ENCODE data around the gene C1orf167. TPM values are rescaled to one million over a fixed set of nuclear protein-coding genes. Genes with fewer than 3 reads are reported as not detected.
A peak's percentile ranks its signal among the peaks of the same experiment; 100 is the strongest.
"Not testable (repeated sequence)": the region's sequence is repeated elsewhere in the genome, so short reads cannot be mapped to it uniquely, and the experiment has no call there.

The C1orf167 gene
- total RNA-seq, 6 donors from 2014 or later = 1.0 to 14.3 (median 8.8) TPM

DNA sequence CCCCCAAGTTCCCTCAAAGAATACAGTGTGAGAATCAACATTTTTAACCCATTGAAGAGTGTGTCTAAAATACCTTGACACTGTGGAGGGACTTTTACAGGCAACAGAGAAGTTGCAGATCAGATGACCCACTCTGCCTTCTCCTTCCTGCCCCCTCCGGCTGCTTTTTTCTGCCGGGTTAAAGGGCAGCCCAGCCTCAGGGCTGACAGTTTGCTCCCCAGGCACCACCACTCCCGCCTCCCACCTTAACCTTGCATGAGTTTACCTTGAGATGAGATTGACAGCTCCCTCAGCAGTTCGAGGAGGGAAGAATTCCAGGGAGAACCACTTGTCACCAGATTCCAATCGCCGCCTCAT is 40.6 kb downstream of the C1orf167 start:
- H3K4me1 ChIP-seq = peaks cover 54 to 64% (median 58%) of the 10 kb centered on the region in 4 donors
- peak in 1 of 2 donors; percentile 28 for TF ChIP-seq POLR2AphosphoS5 (IDR thresholded peaks at IDR 0.05)
- TF ChIP-seq POLR2A (IDR thresholded peaks at IDR 0.05) = no peak

DNA sequence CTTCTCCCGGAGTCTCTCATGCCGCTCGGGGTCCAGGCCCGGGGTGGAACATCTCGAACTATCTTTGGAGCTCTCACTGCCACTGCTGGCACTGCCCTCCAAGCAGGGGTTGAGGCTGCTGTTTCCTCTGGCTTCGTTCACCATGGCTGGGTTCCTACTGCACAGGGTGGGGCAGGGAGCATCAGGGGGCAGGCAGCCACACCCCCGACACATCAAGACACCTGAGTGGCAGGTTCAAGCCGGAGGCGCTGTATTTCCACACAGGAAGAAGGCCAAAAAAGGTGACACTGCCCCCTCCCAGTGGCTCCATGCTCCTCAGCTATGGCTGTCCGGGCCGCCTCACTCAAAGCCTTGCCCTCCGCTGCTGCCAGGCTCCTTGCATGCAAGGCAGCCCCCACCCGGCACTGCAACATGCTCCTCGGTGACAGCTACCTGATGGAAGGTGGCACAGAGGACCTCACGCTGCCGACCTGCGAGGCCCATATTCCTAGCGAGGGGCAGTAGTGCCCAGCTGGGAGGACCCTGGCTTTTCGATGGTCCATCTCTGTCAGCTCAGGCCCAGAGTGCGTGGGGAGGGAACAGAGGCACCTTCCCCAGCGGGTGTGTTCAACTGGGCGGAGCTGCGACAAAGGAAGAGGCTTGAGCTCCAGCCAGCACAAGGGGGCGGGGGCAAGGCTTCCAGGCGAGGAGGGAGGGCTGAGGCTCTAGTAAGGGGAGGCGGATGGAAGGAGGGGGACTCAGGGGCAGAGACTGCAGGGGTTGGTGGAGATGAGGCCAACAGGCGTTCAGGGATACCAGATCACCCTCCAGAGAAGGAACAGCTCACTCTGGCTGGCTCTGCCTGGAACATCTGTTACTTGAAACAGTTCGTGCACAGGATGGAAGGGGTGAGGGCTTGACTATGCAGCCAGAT is 41.2 kb downstream of the C1orf167 start:
- H3K27me3 ChIP-seq = no peaks in the 10 kb centered on the region
- H3K27ac ChIP-seq = peak overlapping the region; percentile 91 to 99 (median 97)
- no peaks in the 10 kb centered on the region for H3K9me3 ChIP-seq
- TF ChIP-seq POLR2AphosphoS5 (IDR thresholded peaks at IDR 0.05) (peak; percentile 86 to 91), EP300 (IDR thresholded peaks at IDR 0.05) (peak in 1 of 4 donors; percentile 19), POLR2A (IDR thresholded peaks at IDR 0.05) (peak in 2 of 4 donors; percentile 40 to 66)
- TF ChIP-seq, protein P1, sequence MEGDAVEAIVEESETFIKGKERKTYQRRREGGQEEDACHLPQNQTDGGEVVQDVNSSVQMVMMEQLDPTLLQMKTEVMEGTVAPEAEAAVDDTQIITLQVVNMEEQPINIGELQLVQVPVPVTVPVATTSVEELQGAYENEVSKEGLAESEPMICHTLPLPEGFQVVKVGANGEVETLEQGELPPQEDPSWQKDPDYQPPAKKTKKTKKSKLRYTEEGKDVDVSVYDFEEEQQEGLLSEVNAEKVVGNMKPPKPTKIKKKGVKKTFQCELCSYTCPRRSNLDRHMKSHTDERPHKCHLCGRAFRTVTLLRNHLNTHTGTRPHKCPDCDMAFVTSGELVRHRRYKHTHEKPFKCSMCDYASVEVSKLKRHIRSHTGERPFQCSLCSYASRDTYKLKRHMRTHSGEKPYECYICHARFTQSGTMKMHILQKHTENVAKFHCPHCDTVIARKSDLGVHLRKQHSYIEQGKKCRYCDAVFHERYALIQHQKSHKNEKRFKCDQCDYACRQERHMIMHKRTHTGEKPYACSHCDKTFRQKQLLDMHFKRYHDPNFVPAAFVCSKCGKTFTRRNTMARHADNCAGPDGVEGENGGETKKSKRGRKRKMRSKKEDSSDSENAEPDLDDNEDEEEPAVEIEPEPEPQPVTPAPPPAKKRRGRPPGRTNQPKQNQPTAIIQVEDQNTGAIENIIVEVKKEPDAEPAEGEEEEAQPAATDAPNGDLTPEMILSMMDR (IDR thresholded peaks at IDR 0.05) = no peak
- peak; percentile 82 to 95 for DNase-seq
- H3K4me1 ChIP-seq = peaks cover 54 to 66% (median 60%) of the 10 kb centered on the region in 4 donors
- H3K4me3 ChIP-seq = peak overlapping the region; percentile 45 to 72 (median 70)
- peaks cover 11 to 42% (median 26%) of the 10 kb centered on the region in 4 donors for H3K36me3 ChIP-seq
- peak; percentile 69 to 82 for ATAC-seq (ENCODE audit: low FRiP score in 2 of 2)
- WGBS, 2 donors = 0 to 7% methylated on average over 5 to 23 of the region's 28 CpGs

More for the DNA sequence above, 40.6 kb downstream of the C1orf167 start:
- ATAC-seq (ENCODE audit: low FRiP score in 2 of 2) = no peak
- 6 to 16% methylated on average over 3 to 6 of the region's 6 CpGs for WGBS, 2 donors
- peak overlapping the region; percentile 45 to 72 (median 70) for H3K4me3 ChIP-seq
- no peaks in the 10 kb centered on the region for H3K27me3 ChIP-seq
- H3K36me3 ChIP-seq = peaks cover 11 to 43% (median 26%) of the 10 kb centered on the region in 4 donors
- no peak for DNase-seq
- no peaks in the 10 kb centered on the region for H3K9me3 ChIP-seq
- H3K27ac ChIP-seq = peak overlapping the region; percentile 91 to 99 (median 97)

DNA sequence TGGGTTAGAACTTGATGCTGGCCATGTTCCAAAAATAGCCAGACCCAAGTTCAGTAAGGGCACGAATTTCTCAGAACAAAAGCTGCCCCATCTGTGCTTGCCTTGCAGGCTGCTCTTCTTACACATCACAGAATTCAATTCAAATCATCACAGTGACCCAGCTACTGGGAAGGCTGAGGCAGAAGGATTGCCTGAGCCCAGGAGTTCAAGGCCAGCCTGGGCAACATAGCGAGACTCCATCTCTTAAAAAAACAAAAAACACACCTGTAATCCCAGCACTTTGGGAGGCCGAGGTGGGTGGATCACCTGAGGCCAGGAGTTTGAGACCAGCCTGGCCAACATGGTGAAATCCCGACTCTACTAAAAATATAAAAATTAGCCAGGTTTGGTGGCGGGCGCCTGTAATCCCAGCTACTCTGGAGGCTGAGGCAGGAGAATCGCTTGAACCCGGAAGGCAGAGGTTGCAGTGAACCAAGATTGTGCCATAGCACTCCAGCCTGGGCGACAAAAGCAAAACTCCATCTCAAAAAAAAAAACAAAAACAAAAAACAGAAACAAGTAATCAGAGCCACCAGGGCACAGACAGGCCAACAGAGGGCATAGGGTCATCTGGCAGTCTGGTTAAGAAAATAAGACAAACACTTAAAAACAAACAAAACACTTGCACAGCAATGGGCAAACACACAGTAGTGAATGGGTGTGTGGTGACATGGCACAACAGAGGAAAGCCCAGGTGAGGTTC is 42.1 kb downstream of the C1orf167 start:
- Histone ChIP-seq H3K27ac (peak overlapping the region; percentile 91 to 99 (median 97)), H3K4me3 (peak overlapping the region in 3 of 4 donors; percentile 69 to 86 (median 70)), H3K36me3 (peaks cover 11 to 40% (median 23%) of the 10 kb centered on the region in 4 donors), H3K4me1 (peaks cover 58 to 75% (median 67%) of the 10 kb centered on the region in 4 donors)
- not testable (repeated sequence) for DNase-seq; ATAC-seq (ENCODE audit: low FRiP score in 2 of 2); H3K9me3 ChIP-seq; H3K27me3 ChIP-seq
- WGBS, 2 donors = 60 to 61% methylated on average over 9 of the region's 9 CpGs

DNA sequence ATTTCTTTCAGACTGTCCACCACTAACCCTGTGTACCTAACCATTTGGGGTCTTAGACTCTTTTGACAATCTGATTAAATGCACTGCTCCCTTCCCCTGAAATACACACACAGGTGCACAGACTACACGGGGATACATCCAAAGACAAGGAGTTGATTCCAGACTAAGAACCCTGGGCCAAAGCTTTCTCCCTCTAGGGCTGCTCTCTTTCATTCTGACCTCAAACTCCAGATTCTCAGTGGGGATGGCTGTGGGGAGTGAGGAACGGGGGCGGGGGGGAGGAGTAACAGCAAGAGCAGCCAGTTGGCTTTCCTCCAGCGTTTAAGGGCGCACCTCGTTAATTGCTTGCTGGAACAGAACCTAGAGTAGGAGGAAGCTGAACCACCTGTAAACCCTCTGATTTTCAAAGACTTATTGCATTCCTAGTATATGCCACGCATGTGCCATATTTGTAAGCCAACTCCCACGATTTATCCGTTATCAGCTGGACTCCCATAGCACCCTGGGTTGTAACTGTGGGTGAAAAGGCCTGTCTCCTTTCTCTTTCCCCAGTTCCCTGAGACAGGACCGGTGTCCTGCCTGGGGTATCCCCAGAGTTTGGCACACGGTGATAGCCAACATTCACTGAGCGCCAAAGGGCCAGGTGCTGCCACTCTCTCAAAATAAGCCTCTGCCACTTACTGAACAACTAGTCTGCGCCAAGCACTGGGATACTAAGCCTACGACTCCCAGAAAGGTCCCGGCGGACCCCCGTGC is 42.9 kb downstream of the C1orf167 start:
- WGBS, 2 donors = 2 to 6% methylated on average over 11 to 17 of the region's 17 CpGs
- Histone ChIP-seq H3K36me3 (peaks cover 11 to 38% (median 18%) of the 10 kb centered on the region in 4 donors), H3K4me3 (peak overlapping the region; percentile 66 to 86 (median 70)), H3K4me1 (peaks cover 65 to 82% (median 71%) of the 10 kb centered on the region in 4 donors), H3K9me3 (no peaks in the 10 kb centered on the region), H3K27me3 (no peaks in the 10 kb centered on the region), H3K27ac (peak overlapping the region; percentile 91 to 99 (median 97))
- DNase-seq (peak in 1 of 2 donors; percentile 81), ATAC-seq (ENCODE audit: low FRiP score in 2 of 2) (no peak)
- TF ChIP-seq POLR2AphosphoS5 (IDR thresholded peaks at IDR 0.05) (no peak), EP300 (IDR thresholded peaks at IDR 0.05) (peak in 1 of 4 donors; percentile 13)

DNA sequence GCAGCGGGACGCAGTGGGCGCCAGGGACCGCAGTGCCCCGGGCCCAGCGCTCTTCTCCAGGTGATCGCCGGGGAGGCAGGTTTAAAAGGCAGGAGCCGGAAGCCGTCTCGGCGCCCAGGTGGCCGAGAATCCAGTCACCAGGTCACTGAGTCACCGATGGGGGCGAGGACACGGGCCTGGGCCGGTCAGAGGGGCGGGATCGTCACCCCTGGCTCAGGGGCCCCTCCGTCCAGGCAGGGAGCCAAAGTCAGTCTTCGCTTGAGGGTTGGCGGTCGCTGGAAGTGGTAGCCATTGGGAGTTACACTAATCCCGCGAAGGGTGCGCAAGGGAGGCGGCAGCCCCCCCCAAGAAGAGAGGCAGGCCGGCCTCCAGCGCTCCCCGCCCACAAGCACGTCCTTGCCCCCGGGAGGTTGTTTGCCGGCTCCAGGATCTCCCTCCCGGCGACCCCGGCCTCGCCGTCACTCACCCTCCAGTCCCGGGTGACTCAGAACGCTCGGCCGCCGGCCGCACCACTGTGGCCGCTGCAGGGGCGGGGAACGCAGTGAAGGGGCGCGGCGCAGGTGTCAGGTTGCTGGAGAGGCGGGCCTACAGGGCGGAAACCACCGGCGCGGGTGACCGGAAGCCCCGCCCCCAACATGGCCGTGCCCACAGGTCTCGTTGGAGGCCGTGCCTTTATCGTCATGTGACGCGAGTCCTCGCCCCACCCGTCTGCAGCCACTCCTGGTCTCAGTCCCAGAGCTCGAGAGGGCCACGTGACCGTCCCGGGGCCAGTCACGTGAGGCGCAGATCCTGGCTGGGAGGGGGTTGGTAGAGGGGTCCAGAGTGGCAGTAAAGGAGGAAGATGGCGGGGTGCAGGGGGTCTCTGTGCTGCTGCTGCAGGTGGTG is 43.7 kb downstream of the C1orf167 start, which contains the start of the genes CLCN6 and MTHFR:
Gene CLCN6, plus strand, starts transcription at position 770 of the 885 bp plus-strand sequence. Its CDS starts 72 bp downstream, at position 842.
Gene MTHFR, minus strand, starts transcription at position 543 of the 885 bp plus-strand sequence. CDS start 2,848 bp downstream, outside the sequence.
- Histone ChIP-seq H3K27me3 (no peaks in the 10 kb centered on the region), H3K9me3 (no peaks in the 10 kb centered on the region), H3K4me3 (peak within 1 kb of the TSS; percentile 69 to 86 (median 73)), H3K4me1 (peaks cover 65 to 83% (median 69%) of the 10 kb centered on the region in 4 donors), H3K27ac (peak within 1 kb of the TSS; percentile 91 to 99 (median 97)), H3K36me3 (peaks cover 3 to 38% (median 12%) of the 10 kb centered on the region in 4 donors)
- ATAC-seq (ENCODE audit: low FRiP score in 2 of 2) = peak; percentile 95 to 97
- TF ChIP-seq, protein P1 (IDR thresholded peaks at IDR 0.05) = peak in 1 of 6 experiments; percentile 15
- TF ChIP-seq POLR2A (IDR thresholded peaks at IDR 0.05) (peak in 3 of 4 donors; percentile 79 to 98 (median 90)), EP300 (IDR thresholded peaks at IDR 0.05) (peak in 2 of 4 donors; percentile 78 to 98), POLR2AphosphoS5 (IDR thresholded peaks at IDR 0.05) (peak; percentile 87 to 97)
- DNase-seq = peak; percentile 99 to 100
- 4% methylated on average over 14 to 23 of the region's 72 CpGs for WGBS, 2 donors
